Natural killer cell (primary cell): ENCODE data around the gene TANC1. TPM values are rescaled to one million over a fixed set of nuclear protein-coding genes. Genes with fewer than 3 reads are reported as not detected.

Experiments
- ATAC-seq, 3 donors: fragments of 150-1000 bp in 2 of 3; fragments of 200-7000 bp in 1 of 3; cut with Tn5 transposase; 1 replicate in 1 of 3; 2 replicates in 2 of 3; pipeline ENCODE4 v1.10.0; 2021; ENCODE audit warnings: mild to moderate bottlenecking in 2 of 3, moderate library complexity in 2 of 3
- DNase-seq, 2 donors: peaks; one replicate each; pipeline versions ENCODE4 v3.0.0 to v3.0.0-alpha.2; 2013 to 2021; ENCODE audit warnings: mixed read lengths in 1 of 2
- H3K27ac ChIP-seq: one replicate; pipeline ENCODE4 v1.5.1; 2013; ENCODE audit warnings: mild to moderate bottlenecking, low read length
- H3K27me3 ChIP-seq: one replicate; pipeline ENCODE4 v1.6.1; 2013; ENCODE audit warnings: low read length; ENCODE audit not compliant: control insufficient read depth, insufficient read depth
- H3K36me3 ChIP-seq: one replicate; pipeline ENCODE4 v1.6.1; 2013; ENCODE audit warnings: low read length; ENCODE audit not compliant: control insufficient read depth, insufficient read depth
- H3K4me1 ChIP-seq: one replicate; pipeline ENCODE4 v1.6.1; 2013; ENCODE audit warnings: low read length; ENCODE audit not compliant: control insufficient read depth, insufficient read depth
- H3K4me3 ChIP-seq: one replicate; pipeline ENCODE4 v1.5.1; 2013; ENCODE audit warnings: low read length
- H3K9me3 ChIP-seq: one replicate; pipeline ENCODE4 v1.6.1; 2013; ENCODE audit warnings: low read length; ENCODE audit not compliant: control insufficient read depth, insufficient read depth
- H3K27ac Mint-ChIP-seq, 2 donors: one replicate each; pipeline ENCODE4 v1.8.0; 2022; ENCODE audit warnings: mild to moderate bottlenecking in 2 of 2, mixed read lengths in 2 of 2, moderate library complexity in 1 of 2
- H3K27me3 Mint-ChIP-seq, 2 donors: one replicate each; pipeline ENCODE4 v1.8.0; 2022; ENCODE audit warnings: low read depth in 2 of 2, mixed read lengths in 2 of 2
- H3K36me3 Mint-ChIP-seq: one replicate; pipeline ENCODE4 v1.8.0; 2022; ENCODE audit warnings: mixed read lengths
- H3K4me1 Mint-ChIP-seq, 2 donors: one replicate each; pipeline ENCODE4 v1.8.0; 2022; ENCODE audit warnings: mixed read lengths in 2 of 2
- H3K4me3 Mint-ChIP-seq: one replicate; pipeline ENCODE4 v1.8.0; 2022; ENCODE audit warnings: mild to moderate bottlenecking, moderate library complexity, mixed read lengths
- H3K9me3 Mint-ChIP-seq, 2 donors: one replicate each; pipeline ENCODE4 v1.8.0; 2022; ENCODE audit warnings: mixed read lengths in 2 of 2
- CTCF ChIP-seq: fragments of 200-600 bp; IDR thresholded peaks from one replicate; pipeline ENCODE4 v1.8.0; 2022; ENCODE audit warnings: antibody characterized with exemption
- WGBS: methylation state at CpG from one replicate; pipeline ENCODE4 v1.1.7; 2013; ENCODE audit warnings: missing lambda C conversion rate; ENCODE audit not compliant: insufficient coverage; 5-methylcytosine and 5-hydroxymethylcytosine counted together
- intact Hi-C: fragments of 100-400 bp; cut with micrococcal nuclease; formaldehyde crosslinking; loops from one replicate; pipeline ENCODE4 v1.14.2; 2022
- total RNA-seq, 4 donors: library from RNA; stranded (reverse); fragments of 120-200 nt in 1 of 4; gene quantifications; one replicate each; pipeline versions ENCODE4 v1.2.3 to v1.2.4, GENCODE V29; 2013 to 2022

TANC1 gene
- total RNA-seq, 3 donors from 2014 or later (not counting 1 experiment from before 2014, with no cell fraction given): 0.82 to 4.2 (median 1.1) TPM

DNA sequence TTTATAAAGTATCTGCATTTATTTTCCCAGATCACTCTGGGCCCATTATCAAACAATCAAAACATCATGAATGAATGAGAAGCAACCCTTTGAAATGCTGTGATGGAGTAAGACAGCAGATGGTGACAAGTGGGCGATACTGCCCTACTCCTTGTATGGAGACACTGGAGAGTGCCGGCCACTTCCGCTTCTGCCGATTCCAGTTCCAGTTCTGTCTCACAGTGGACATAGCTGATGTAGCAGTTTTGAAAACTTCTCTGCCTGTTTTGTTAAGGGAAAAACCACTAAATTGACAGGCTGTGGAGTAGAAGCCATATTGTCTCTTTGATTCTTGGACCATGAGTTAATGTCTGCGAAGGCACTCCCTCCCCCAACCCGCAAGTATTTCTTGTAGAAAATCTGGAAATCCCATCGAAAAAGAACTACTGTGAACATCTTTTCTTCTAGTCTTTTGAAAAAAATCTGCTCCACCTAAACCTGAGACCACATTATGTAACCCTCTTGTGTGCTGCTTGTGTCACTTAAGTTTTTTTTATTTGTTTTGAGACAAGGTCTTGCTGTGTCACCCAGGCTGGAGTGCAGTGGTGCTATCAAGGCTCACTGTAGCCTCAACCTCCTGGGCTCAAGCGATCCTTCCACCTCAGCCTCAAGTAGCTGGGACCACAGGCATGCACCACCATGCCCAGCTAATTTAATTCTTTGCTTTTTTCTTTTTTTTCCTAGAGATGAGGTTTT lies 133.5 kb downstream of the TANC1 start:
- H3K4me3 ChIP-seq: no peak overlapping the region
- Mint-ChIP-seq H3K27me3 (no peaks in the 10 kb centered on the region), H3K36me3 (peaks cover under 1% of the 10 kb centered on the region), H3K4me1 (no peaks in the 10 kb centered on the region), H3K27ac (no peak overlapping the region), H3K4me3 (no peak overlapping the region), H3K9me3 (no peaks in the 10 kb centered on the region)
- intact Hi-C loops: no loop called here
- no peaks in the 10 kb centered on the region for H3K27me3 ChIP-seq
- H3K27ac ChIP-seq: no peak overlapping the region
- no peak for TF ChIP-seq CTCF
- WGBS: 96% methylated on average over 7 of the region's 8 CpGs
- H3K4me1 ChIP-seq: no peaks in the 10 kb centered on the region
- ATAC-seq (no peak), DNase-seq (no peak)
- no peaks in the 10 kb centered on the region for H3K9me3 ChIP-seq
- H3K36me3 ChIP-seq: no peaks in the 10 kb centered on the region

DNA sequence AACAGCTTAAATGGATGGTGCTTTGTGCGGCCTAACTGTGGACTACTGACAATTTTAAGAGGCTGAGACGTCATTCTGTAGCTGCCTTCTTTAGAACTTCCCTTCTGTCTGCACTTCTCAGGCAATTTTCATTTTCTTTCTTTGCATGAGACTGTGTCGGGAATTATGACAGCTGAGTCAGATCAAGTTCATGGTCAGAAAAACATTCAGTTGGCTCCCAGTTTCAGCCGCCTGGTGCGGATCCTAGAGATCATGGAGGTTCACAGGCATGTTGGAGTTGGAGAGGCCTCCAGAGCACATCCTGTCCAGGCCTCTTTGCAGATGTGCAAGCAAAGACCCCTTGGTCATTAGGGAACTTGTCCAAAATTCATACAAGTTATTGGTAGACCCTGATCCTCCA lies 135.0 kb downstream of the TANC1 start:
- ATAC-seq (no peak), DNase-seq (no peak)
- Histone ChIP-seq H3K9me3 (no peaks in the 10 kb centered on the region), H3K36me3 (no peaks in the 10 kb centered on the region), H3K4me1 (no peaks in the 10 kb centered on the region), H3K27ac (no peak overlapping the region), H3K4me3 (no peak overlapping the region), H3K27me3 (no peaks in the 10 kb centered on the region)
- WGBS: no CpG with 5 or more reads among the region's 5 CpGs
- H3K4me1 Mint-ChIP-seq: no peaks in the 10 kb centered on the region
- intact Hi-C loops: no loop called here
- H3K27me3 Mint-ChIP-seq: peaks cover 0 to 6% of the 10 kb centered on the region in 2 donors
- no peak overlapping the region for H3K4me3 Mint-ChIP-seq
- no peaks in the 10 kb centered on the region for H3K9me3 Mint-ChIP-seq
- no peaks in the 10 kb centered on the region for H3K36me3 Mint-ChIP-seq
- no peak for TF ChIP-seq CTCF
- H3K27ac Mint-ChIP-seq: no peak overlapping the region

DNA sequence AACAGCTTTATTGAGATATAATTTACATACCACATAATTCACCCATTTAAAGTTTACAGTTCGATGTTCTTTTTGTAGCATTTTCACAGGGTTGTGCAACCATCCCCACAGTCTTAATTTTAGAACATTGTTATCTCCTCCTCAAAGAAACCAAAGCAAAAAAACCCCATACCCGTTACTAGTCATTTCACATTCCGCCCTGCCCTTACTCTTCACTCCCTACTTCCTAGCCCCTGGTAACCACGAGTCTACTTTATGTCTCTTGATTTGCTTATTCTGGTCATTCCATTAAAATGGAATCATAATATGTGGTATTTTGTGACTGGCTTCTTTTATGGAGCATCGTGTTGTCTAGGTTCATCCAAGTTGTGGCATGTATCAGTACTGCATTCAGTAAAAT lies 137.7 kb downstream of the TANC1 start:
- no peak for ATAC-seq
- H3K27me3 Mint-ChIP-seq: peaks cover 0 to 10% of the 10 kb centered on the region in 2 donors
- Histone ChIP-seq H3K4me3 (no peak overlapping the region), H3K27ac (no peak overlapping the region), H3K27me3 (no peaks in the 10 kb centered on the region), H3K4me1 (no peaks in the 10 kb centered on the region), H3K9me3 (no peaks in the 10 kb centered on the region), H3K36me3 (no peaks in the 10 kb centered on the region)
- no peak for DNase-seq
- no peaks in the 10 kb centered on the region for H3K9me3 Mint-ChIP-seq
- no peak overlapping the region for H3K27ac Mint-ChIP-seq
- no peaks in the 10 kb centered on the region for H3K36me3 Mint-ChIP-seq
- H3K4me1 Mint-ChIP-seq: no peaks in the 10 kb centered on the region
- TF ChIP-seq CTCF: no peak
- intact Hi-C loops: no loop called here
- WGBS: 77% methylated on average over 4 of the region's 5 CpGs
- no peak overlapping the region for H3K4me3 Mint-ChIP-seq
